ENCODE data around the gene SLC26A6.

Gene SLC26A6

DNA sequence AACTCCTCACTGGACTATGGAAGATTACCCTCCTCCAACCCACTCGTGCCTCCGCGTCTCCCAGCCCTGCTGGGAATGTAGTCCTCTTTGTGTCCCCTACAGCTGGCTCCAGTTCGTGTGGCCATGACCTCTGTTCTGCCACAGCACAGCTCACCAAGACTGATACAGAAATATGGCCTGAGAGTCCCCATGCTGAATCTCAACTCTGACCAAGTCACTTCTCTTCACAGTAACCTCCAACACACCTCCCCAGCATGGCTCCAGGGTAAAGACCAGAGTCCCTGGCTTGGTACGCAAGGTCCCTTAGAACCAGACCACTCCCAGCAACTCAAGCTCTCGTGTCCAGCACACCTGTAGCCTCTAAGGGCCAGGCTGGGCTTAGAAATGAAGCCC, 37.9 kb downstream of the SLC26A6 start:
- no peak for DNase-seq

DNA sequence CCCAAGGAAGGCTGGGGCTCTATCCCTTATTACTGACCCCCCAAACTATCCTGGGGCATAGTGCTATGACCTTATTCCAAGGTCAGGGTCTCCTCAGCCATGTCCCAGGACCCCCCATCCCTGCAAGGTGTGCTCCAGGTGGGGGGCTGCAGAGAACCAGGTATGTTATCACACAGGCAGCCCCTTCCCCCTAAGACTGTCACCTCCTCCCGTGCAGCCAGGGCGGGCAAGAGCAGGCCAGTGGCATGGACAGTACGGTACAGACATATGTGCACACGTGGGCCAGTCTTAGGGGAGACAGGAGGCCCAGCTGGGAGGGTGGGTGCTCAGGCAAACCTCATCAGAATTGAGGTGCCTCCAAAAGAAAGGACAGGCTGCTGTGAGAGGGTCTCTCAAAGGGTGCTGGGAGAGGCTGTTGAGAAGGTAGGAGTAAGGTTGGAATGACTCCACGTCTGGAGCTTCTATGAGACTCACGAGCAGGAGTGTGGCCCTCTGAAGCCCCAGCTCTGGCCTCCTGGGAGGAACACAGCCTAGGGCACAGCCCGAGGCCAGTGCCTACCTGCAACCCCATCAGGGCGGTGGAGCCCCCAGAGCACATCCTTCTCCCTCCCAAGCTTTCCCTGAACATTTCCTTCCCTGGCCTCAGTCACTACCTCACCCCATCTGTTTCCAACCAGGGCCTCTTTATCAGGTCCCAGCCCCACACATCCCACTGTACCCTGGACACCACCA, 38.4 kb downstream of the SLC26A6 start:
- DNase-seq = no peak

DNA sequence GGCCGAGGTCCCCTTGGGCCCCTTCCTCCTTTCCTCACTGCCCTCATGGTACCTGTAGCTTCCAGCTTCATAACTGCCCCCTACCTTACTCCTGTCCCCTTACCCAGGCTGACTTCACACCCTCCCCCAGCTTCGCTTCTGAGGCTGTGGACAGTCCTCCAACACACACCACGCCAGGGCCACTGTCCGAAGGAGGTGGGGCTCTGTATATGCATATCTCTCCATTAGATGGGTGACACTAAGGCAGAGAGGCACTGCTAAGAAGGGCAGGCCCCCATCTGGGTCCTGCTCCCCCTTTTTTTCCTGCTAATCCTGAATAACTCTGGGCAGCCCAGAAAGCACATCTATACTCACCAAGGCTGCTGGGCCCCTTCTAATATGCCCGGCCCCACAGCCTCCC, 39.1 kb downstream of the SLC26A6 start:
- DNase-seq = no peak

DNA sequence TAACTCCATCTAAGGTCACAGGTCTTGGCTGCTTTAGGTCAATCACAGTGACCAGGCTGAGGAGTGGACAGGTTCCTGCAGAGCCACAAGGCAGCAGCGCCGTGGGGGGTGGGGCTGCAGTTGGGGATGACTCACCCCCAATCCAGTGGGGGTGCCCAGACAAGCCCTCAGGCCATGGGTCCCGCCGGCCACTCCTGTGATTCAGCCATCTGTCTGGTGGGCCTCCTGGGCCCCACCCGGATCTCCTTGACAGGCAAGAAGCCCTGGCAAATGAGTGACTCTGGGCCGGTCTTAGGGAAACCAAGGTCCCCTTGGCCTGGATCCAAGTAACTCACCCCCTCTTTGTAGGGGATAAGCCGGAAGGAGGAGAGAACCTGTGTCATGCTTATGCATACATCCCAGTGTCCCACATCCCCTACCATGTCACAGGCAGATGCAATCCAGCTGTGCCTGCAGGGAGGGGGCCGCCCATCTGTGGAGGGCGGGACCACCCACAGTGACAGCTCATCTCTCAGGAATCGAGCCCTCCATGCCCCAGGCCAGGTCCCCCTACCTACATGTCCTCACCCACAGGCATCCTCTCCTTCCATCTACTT, 39.6 kb downstream of the SLC26A6 start:
- DNase-seq = peak; percentile 34

DNA sequence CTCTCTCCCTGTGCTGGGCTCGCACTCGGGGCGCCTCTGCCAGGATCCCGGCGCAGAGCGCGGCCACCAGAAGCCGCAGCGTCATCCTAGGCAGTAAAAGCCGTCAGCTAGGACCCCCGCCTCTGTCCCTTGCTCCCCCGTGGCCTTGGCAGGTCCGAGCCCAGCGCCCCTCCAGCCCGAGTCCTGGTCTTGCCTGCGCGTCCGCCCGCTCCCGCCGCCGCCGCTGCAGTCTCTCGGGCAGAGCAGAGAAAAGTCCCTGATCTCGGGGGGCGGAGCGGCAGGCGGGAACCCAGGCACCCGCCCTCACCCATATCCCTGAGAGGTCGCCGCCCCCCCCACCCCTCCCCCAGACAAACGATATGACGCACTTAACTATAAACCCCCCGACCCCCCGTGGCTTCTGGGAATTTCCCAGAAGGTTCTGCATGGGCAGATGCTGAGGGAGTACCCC, 40.2 kb downstream of the SLC26A6 start, which contains the start of gene COL7A1:
COL7A1 (minus strand) TSS at position 255 of the 451 bp plus-strand sequence; CDS start at position 85, 170 bp downstream.
- DNase-seq = no peak

DNA sequence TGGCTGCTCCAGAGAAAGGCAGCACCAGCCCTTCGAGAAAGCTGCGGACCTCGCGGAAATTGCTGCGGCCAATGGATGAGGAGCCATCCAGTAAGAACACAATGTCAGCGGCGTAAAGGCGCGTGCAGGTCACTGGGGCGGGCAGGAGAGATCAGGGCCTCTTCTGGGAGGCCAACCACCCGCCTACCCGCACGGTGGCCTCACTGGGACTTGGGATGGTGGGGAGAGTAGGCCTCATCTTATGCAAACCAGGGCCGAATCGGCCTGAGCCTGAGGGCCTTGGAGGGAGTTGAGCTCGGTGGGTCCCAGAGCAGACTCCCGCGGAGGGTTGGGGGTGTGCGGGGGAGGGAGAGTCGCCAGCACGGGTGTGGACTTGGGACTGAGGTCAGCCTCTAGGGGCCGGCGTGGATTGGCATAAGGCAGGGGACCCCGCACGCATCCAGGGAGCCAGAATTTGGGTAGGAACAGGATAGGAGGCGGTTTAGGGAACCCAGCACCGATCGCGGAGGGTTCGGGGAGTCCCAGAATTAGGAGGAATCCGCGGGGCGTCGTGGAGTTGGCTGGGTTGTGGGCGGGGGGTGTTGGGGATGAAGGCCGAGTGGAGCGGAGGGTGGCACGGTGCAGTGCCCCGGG, 40.7 kb downstream of the SLC26A6 start:
- no peak for DNase-seq

DNA sequence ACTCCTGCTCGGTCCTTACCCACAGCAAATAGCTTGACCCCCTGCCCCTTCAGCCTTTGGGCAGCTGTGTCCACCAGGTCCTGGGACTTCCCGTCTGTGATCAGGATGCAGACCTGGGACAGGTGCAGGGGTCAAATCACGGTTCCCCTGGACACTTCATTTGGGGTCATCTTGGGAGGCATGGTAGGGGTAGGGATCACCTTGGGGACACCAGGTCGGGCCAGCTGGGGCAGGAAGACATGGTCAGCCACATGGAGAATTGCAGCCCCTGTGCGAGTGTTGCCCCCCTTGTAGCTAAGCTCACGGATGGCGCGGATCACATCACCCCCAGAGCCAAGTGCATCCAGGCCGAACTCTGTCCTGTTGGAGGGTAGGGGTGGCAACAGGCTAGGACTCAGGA, 41.9 kb downstream of the SLC26A6 start:
- no peak for DNase-seq

DNA sequence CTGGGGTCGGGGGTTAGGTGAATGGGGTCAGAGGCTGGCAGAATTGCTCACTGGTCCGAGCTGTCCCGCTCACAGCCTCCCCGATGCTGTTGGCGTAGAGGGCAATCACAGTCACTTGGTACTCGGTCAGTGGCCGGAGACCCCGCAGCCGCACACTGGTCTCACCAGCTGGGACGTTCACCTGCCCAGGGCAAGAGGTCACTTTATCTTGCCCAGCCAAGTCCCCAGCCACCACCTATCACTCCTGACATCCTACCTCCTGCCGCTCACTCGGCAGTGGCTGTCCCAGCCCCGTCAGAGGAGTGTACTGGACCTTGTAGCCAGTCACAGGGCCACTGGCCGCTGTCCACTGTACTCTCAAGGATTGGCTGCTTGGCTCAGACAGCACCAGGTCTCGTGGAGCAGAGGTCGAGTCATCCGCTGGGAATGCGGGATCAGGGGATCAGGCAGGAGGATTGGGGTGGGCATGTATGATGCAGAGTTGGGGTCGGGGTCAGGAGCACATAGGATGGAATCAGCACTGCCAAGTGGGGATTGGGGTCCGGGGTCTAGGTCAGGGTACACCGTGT, 42.7 kb downstream of the SLC26A6 start:
- DNase-seq = no peak

DNA sequence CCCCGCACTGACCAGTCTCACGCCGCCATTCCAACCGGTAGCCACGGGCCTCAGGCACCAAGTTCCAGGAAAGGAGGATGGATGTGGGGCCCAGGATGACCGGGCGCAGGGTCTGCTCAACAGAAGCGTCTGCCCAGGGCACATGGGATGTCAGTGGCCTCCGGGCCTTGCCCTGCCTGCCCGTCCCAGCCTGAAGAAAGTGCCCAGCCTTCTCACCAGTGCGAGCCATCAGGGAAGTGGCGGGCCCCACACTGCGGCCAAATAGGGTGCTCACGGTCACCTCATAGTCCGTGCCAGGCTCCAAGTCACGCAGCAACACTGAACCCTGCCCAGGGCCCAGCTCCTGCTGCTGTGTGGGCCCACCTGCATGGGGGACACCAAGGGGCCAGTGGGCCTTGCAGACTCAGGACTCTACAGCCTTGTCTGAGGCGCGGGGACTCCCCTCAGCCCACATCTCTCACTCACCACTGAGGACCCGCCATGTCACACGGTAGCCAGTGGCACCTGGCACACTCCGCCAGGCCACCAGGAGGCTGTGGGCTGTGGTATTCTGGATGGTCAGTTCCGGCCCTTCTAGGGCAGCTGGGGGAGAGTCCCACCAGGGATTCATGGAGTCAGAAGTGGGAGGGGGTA, 43.3 kb downstream of the SLC26A6 start:
- DNase-seq = no peak

DNA sequence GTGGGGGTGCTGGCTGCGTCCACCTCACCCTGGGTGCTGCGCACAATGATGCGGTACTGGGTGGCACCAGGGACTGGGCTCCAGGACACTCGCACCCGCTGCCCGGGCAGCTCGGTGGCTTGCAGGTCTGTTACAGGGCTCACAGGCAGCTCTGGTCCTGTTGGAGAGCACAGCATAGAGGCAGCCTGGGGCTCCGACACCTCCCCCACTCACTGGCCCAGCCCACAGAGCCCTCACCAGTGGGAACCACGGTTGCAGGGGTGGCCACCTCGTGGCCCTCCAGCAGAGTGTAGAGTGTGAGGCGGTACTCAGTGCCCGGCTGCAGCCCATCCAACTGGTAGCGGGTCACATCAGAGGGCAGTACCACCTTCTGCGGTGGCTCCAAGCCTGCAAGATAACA, 43.8 kb downstream of the SLC26A6 start:
- DNase-seq = no peak

DNA sequence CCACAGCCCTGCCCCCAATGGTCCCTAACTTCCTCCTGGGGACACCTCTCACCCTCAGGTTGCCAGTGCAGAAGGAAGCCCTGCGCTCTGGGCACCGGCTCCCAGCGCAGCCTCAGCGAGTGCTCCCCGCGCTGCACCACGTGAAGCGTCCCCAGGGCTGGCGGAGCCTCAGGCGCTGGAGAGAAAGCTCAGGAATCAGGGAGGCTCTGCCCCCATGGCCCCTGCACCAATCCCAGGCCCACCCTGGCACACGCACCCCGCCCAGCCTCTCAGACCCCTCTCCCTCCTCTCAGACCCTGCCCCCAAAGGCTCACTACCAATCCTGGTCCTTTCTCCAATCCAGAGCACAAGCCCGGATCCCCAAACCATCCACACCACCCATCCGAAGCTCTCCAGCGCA, 47.0 kb downstream of the SLC26A6 start:
- DNase-seq = peak; percentile 3

DNA sequence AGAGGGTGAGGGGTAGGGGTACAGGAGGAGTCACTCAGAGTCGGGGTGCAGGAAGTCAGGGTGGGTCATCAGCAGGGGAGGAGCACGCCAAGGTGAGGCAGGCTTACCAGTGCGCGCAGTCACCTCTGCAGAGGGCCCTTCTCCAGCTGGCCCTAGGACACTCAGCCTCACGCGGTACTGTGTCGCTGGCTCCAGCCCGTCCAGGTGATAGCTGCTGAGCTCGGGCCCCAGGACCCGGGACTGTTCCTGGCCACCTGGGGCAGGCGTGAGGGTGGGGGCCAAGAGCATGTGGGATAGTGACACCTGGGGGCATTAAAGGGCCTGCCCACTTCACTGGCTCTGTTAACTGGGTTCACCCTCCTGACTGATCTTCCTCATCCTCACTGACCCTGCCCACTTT, 47.6 kb downstream of the SLC26A6 start:
- no peak for DNase-seq

DNA sequence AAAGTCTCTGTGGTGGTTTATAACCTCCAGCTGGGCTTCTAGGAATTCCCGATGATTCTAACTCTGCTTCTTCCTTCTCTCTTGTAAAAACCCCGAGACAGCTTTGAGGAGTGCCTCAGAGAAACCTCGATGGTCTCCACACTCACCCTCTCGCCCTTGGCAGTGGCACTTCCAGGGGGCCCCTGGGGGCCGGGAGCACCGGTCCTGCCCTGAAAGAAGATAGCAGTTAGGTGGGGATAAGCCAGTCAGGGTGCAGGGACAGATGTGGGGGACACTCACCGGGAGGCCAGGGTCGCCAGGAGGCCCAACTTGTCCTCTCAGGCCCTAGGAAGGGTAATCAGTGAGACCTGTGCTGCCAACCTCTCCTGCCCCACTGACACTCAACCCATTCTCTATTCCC, 49.9 kb downstream of the SLC26A6 start:
- no peak for DNase-seq

DNA sequence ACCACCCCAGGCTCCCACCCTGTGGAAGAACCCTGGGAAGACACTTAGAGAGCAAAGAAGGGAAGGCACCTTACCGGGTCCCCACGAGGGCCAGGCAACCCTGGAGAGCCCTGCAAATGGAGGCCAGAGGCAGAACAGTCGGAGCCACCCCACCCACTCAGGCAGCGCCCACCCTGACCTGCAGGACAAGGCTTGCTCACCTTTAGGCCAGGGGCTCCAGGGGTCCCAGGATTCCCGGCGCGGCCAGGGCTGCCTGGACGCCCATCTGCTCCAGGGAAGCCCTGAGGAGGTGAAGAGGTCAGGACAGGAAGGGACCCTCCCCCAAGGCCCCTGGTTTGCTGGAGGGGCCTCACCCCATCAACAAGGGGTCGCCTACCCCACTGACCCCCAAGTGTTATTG, 50.4 kb downstream of the SLC26A6 start:
- no peak for DNase-seq

DNA sequence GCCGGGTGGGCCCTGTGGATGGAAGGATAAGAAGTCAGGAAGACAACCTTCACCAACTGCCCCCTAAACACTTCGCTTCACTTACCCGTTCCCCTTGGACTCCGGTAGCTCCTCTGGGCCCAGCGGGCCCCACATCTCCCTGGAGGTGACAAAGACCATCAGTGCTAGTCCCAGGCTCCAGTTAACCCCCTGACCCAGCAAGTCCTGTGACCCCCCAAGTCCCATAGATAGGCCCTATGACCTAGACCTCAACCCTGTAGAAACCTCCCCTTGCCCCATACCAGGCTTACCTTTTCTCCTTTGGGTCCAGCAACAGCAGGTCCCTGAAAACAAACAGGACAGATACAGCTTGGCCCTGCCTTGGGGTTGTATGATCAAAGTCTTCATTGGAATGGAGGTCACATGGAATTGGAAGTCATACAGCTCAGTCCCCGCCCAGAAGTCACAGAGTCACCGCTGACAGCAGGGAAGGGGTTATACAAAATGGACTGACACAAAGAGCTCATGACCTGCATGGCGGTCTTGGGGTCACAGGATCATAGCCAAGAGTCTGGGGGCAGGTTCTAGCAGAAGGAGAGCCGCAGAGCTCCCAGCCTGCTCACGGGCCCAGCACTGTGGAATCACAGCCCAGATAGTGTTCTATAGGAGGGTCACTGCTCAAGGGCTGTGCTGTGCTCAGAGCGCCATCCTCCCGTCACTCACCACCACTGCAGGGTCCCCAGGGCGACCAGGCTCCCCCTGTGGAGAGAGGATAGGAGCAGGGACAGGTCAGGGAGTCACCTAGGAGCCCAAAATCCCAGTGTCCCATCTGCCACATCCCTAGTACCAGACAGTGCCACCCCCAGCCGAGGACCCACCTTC, 53.4 kb downstream of the SLC26A6 start:
- no peak for DNase-seq

DNA sequence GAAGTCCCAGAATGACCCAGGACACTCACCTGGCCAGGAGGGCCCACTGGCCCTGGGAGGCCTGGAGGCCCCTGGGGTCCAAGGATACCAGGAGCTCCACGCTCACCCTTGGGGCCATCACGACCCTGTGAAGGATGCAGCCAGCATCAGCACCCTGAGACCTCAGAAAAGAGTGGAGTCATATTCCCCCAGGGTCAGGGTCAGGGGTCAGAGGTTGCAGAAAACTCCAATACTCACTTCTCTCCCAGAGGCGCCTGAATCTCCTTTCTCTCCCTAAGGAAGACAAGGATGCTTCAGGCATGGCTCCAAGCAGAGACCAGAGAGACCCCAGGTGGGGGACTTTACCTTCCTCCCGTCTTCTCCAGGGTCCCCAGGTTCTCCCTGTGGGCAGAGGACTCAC, 58.6 kb downstream of the SLC26A6 start:
- no peak for DNase-seq
